Spleen (tissue), 7 donors: Measurements from ENCODE around the gene EP400.

Source experiments
- CTCF ChIP-seq, 11 experiments: fragments of 200-600 bp in 7 of 11; fragments of 450-650 bp in 4 of 11; sonication (generic) in 4 of 11; IDR thresholded peaks in 8 of 11; conservative IDR thresholded peaks in 3 of 11; 1 replicate in 7 of 11; 2 replicates in 4 of 11; pipeline versions ENCODE4 v1.4.0 to v1.8.0; 2016 to 2021; ENCODE audit warnings: antibody characterized with exemption in 11 of 11, inconsistent platforms in 4 of 11, mild to moderate bottlenecking in 1 of 11
- POLR2A ChIP-seq, 3 donors: fragments of 450-650 bp; IDR thresholded peaks; one replicate each; pipeline ENCODE4 v1.5.1; 2017; ENCODE audit warnings: antibody characterized with exemption in 3 of 3, mild to moderate bottlenecking in 1 of 3
- POLR2AphosphoS5 ChIP-seq, 3 donors: sonication (generic); formaldehyde crosslinking; IDR thresholded peaks; one replicate each; pipeline ENCODE4 v1.5.1; 2017; ENCODE audit warnings: antibody characterized with exemption in 3 of 3
- donor health status: DM: no; HTN: no; CAD: no; lungs with moderate emphysema.
- donor health status: DM: no; HTN: no; CAD: no.
- donor health status: DM: no; HTN: no; CAD: no.

GRCh38 chr12:131944601-131945251 is 5.0 kb upstream of the EP400 start:
- peak; percentile 24 to 69 (median 30) for TF ChIP-seq POLR2AphosphoS5 (IDR thresholded peaks at IDR 0.05)
- no peak for TF ChIP-seq CTCF (IDR thresholded peaks at IDR 0.05 in 8 of 11, conservative IDR thresholded peaks at IDR 0.05 in 3 of 11)
- TF ChIP-seq POLR2A (IDR thresholded peaks at IDR 0.05), result no peak
